Liver (tissue), 9 donors: ENCODE data around the gene PNMT. TPM values are rescaled to one million over a fixed set of nuclear protein-coding genes. Genes with fewer than 3 reads are reported as not detected.

Experiments used
- DNase-seq: peaks from one replicate; pipeline ENCODE4 v3.0.0-alpha.2; 2017; ENCODE audit warnings: low spot score
- H3K27ac ChIP-seq, 2 donors: one replicate each; pipeline ENCODE4 v1.7.0; 2013; ENCODE audit warnings: inconsistent platforms in 2 of 2, low read length in 2 of 2, control low read depth in 1 of 2, low read depth in 1 of 2, mild to moderate bottlenecking in 1 of 2
- H3K27me3 ChIP-seq, 4 donors: one replicate each; pipeline versions ENCODE4 v1.6.1 to v1.7.0; 2013; ENCODE audit warnings: low read length in 3 of 4, inconsistent platforms in 1 of 4, mild to moderate bottlenecking in 1 of 4, moderate library complexity in 1 of 4; ENCODE audit not compliant: control insufficient read depth in 4 of 4, insufficient read depth in 4 of 4
- H3K36me3 ChIP-seq, 4 donors: one replicate each; pipeline versions ENCODE4 v1.6.1 to v1.7.0; 2013; ENCODE audit warnings: low read length in 3 of 4, mild to moderate bottlenecking in 3 of 4, low read depth in 1 of 4, moderate library complexity in 1 of 4; ENCODE audit not compliant: control insufficient read depth in 4 of 4, insufficient read depth in 3 of 4
- H3K4me1 ChIP-seq, 4 donors: one replicate each; pipeline versions ENCODE4 v1.6.1 to v1.7.0; 2013; ENCODE audit warnings: low read length in 3 of 4, mild to moderate bottlenecking in 3 of 4, moderate library complexity in 1 of 4; ENCODE audit not compliant: control insufficient read depth in 4 of 4, insufficient read depth in 4 of 4
- H3K4me3 ChIP-seq, 3 donors: one replicate each; pipeline versions ENCODE4 v1.6.1 to v1.7.0; 2013; ENCODE audit warnings: low read length in 3 of 3, control low read depth in 1 of 3, low read depth in 1 of 3, mild to moderate bottlenecking in 1 of 3
- H3K9ac ChIP-seq, 2 donors: one replicate each; pipeline ENCODE4 v1.7.0; 2013; ENCODE audit warnings: low read length in 2 of 2, mild to moderate bottlenecking in 2 of 2, moderate library complexity in 2 of 2, control low read depth in 1 of 2, low read depth in 1 of 2
- H3K9me3 ChIP-seq, 4 donors: one replicate each; pipeline versions ENCODE4 v1.6.1 to v1.7.0; 2013; ENCODE audit warnings: low read length in 3 of 4; ENCODE audit not compliant: control insufficient read depth in 4 of 4
- ATF3 ChIP-seq: IDR thresholded peaks from 2 replicates; pipeline ENCODE4 v1.6.1; 2016; ENCODE audit warnings: antibody characterized with exemption
- EGR1 ChIP-seq, 2 donors: IDR thresholded peaks; 2 replicates each; pipeline ENCODE4 v1.6.1; 2016 to 2018; ENCODE audit warnings: antibody characterized with exemption in 2 of 2, low read depth in 2 of 2
- FOXA2 ChIP-seq: IDR thresholded peaks from 2 replicates; pipeline ENCODE4 v1.6.1; 2016; ENCODE audit warnings: antibody characterized with exemption
- GABPA ChIP-seq, 2 donors: IDR thresholded peaks in 1 of 2; conservative IDR thresholded peaks in 1 of 2; 2 replicates each; pipeline ENCODE4 v1.6.1; 2016; ENCODE audit warnings: antibody characterized with exemption in 2 of 2, mild to moderate bottlenecking in 1 of 2, moderate library complexity in 1 of 2
- HNF4A ChIP-seq, 2 donors: conservative IDR thresholded peaks; 2 replicates each; pipeline ENCODE4 v1.6.1; 2016; ENCODE audit warnings: antibody characterized with exemption in 2 of 2, mild to moderate bottlenecking in 2 of 2
- MAX ChIP-seq: IDR thresholded peaks from 2 replicates; pipeline ENCODE4 v1.6.1; 2016; ENCODE audit warnings: antibody characterized with exemption
- RAD21 ChIP-seq, 2 donors: IDR thresholded peaks; 2 replicates each; pipeline ENCODE4 v1.6.1; 2016; ENCODE audit warnings: antibody characterized with exemption in 2 of 2, mild to moderate bottlenecking in 2 of 2
- REST ChIP-seq: IDR thresholded peaks from 2 replicates; pipeline ENCODE4 v1.6.1; 2016; ENCODE audit warnings: antibody characterized with exemption, mild to moderate bottlenecking
- SP1 ChIP-seq: IDR thresholded peaks from 2 replicates; pipeline ENCODE4 v1.6.1; 2018; ENCODE audit warnings: antibody characterized with exemption, mild to moderate bottlenecking
- YY1 ChIP-seq: IDR thresholded peaks from 2 replicates; pipeline ENCODE4 v1.6.1; 2016; ENCODE audit warnings: antibody characterized with exemption, mild to moderate bottlenecking
- WGBS: extraction: QIAGEN DNeasy Blood & Tissue Kit; methylation state at CpG from one replicate; pipeline ENCODE4 v1.1.7; 2013; 5-methylcytosine and 5-hydroxymethylcytosine counted together
- polyA plus RNA-seq, 2 donors: library from polyadenylated mRNA; stranded (reverse) in 1 of 2; unstranded in 1 of 2; fragments of 200-250 nt in 1 of 2; fragments of >200 nt in 1 of 2; fragmentation: Nextera tagmentation in 1 of 2; extraction: Ambion mirVana in 1 of 2; gene quantifications; one replicate each; pipeline versions ENCODE4 v1.2.1 to v1.2.3, GENCODE V29; 2013 to 2015
- total RNA-seq, 2 donors: library from RNA; depleted of rRNA; stranded (reverse); fragments of >200 nt; gene quantifications; one replicate each; pipeline ENCODE4 v1.2.3, GENCODE V29; 2014
- donor health status: healthy.
- donor health status: healthy.
- donor health status: healthy.
- donor health status: healthy.
- donor health status: healthy.

PNMT gene
- total and polyA plus RNA-seq, 4 donors, result 0.20 to 8.6 (median 0.26) TPM; not detected in 1

- peak overlapping the region; percentile 8 to 74 for H3K9ac ChIP-seq
- H3K36me3 ChIP-seq, result no peaks in the 10 kb centered on the region
- H3K4me1 ChIP-seq, result peaks cover 28 to 62% (median 54%) of the 10 kb centered on the region in 4 donors
- TF ChIP-seq FOXA2 (no peak), RAD21 (IDR thresholded peaks at IDR 0.05) (no peak), YY1 (no peak), MAX (no peak), EGR1 (IDR thresholded peaks at IDR 0.05; ENCODE audit: low read depth in 2 of 2) (no peak)
- peak overlapping the region; percentile 95 to 98 for H3K27ac ChIP-seq
- H3K9me3 ChIP-seq, result no peaks in the 10 kb centered on the region
- no peaks in the 10 kb centered on the region for H3K27me3 ChIP-seq
- H3K4me3 ChIP-seq, result peak overlapping the region in 2 of 3 donors; percentile 31 to 81
- DNase-seq, result no peak
- WGBS, result 26% methylated on average over 10 of the region's 10 CpGs
These were observed 32.9 kb downstream of the PNMT start for GRCh38 chr17:39701012-39701783.

- Histone ChIP-seq H3K27me3 (no peaks in the 10 kb centered on the region), H3K9ac (no peak overlapping the region), H3K4me1 (peaks cover 31 to 67% (median 59%) of the 10 kb centered on the region in 4 donors), H3K4me3 (no peak overlapping the region), H3K9me3 (no peaks in the 10 kb centered on the region), H3K36me3 (no peaks in the 10 kb centered on the region), H3K27ac (peak overlapping the region; percentile 95 to 98)
- 61% methylated on average over 4 of the region's 4 CpGs for WGBS
- no peak for TF ChIP-seq HNF4A (conservative IDR thresholded peaks at IDR 0.05)
- no peak for TF ChIP-seq GABPA (IDR thresholded peaks at IDR 0.05 in 1 of 2, conservative IDR thresholded peaks at IDR 0.05 in 1 of 2)
- TF ChIP-seq ATF3, result no peak
- TF ChIP-seq SP1, result no peak
- no peak for TF ChIP-seq RAD21 (IDR thresholded peaks at IDR 0.05)
- no peak for TF ChIP-seq FOXA2
- TF ChIP-seq REST, result no peak
- no peak for DNase-seq
These were observed 33.6 kb downstream of the PNMT start for GRCh38 chr17:39701784-39702422.
